GM12878 (cell line): Measurements from ENCODE around the gene CCDC18. TPM values are rescaled to one million over a fixed set of nuclear protein-coding genes. Genes with fewer than 3 reads are reported as not detected.

Experiments
- ATAC-seq: fragments of 200-7000 bp; cut with Tn5 transposase; 3 replicates; pipeline ENCODE4 v1.9.1; 2020; ENCODE audit warnings: mild to moderate bottlenecking, moderate library complexity
- BruUV-seq: library from RNA; stranded (reverse); fragments of 400-500 nt; replicated peaks from 2 replicates; lab custom pipeline; 2021; lab: Mats Ljungman, UMichigan
- CTCF ChIA-PET: fragments of 300-600 bp; sonication (Branson Sonifier 250); formaldehyde crosslinking; extraction: SDS; loops from one replicate; lab custom pipeline; 2021; ENCODE audit warnings: inconsistent platforms; lab: Yijun Ruan, JAX
- POLR2A ChIA-PET: fragments of 350-600 bp; formaldehyde crosslinking; extraction: SDS; loops from one replicate; lab custom pipeline; 2021; ENCODE audit warnings: inconsistent platforms; lab: Charles Lee
- RAD21 ChIA-PET: fragments of 300-600 bp; sonication (Branson Sonifier 250); formaldehyde crosslinking; loops from one replicate; lab custom pipeline; 2023; ENCODE audit warnings: antibody characterized with exemption; ENCODE audit not compliant: unreplicated experiment; lab: Charles Lee
- SMC1A ChIA-PET: fragments of 300-600 bp; sonication (Branson Sonifier 250); formaldehyde crosslinking; loops from one replicate; lab custom pipeline; 2023; ENCODE audit not compliant: unreplicated experiment, uncharacterized antibody; lab: Charles Lee
- DNase-seq: peaks from one replicate; pipeline ENCODE4 v3.0.0-alpha.2; 2011; ENCODE audit warnings: low read depth, low spot score
- FAIRE-seq: peaks from 3 replicates; lab custom pipeline; 2011; peaks lifted over from hg19 to GRCh38; lab: Jason Lieb, UNC
- H2AFZ ChIP-seq: 2 replicates; pipeline ENCODE4 v1.6.0; 2011; ENCODE audit warnings: low read depth, low read length, control low read depth; ENCODE audit not compliant: control insufficient read depth
- H3K27ac ChIP-seq: 2 replicates; pipeline ENCODE4 v1.5.1; 2011; ENCODE audit warnings: control low read depth; ENCODE audit not compliant: control insufficient read depth, insufficient read depth
- H3K27me3 ChIP-seq, 2 experiments: replicated peaks in 1 of 2; 2 replicates each; pipeline versions ENCODE4 v1.6.0 to v1.6.1; 2011; ENCODE audit warnings: low read length in 1 of 2; ENCODE audit not compliant: control insufficient read depth in 2 of 2, insufficient read depth in 2 of 2
- H3K36me3 ChIP-seq, 2 experiments: 2 replicates each; pipeline ENCODE4 v1.5.1; 2011; ENCODE audit warnings: low read length in 1 of 2; ENCODE audit not compliant: control insufficient read depth in 2 of 2, insufficient read depth in 2 of 2
- H3K4me1 ChIP-seq: 2 replicates; pipeline ENCODE4 v1.6.1; 2011; ENCODE audit warnings: mild to moderate bottlenecking, low read length, moderate library complexity, mixed read lengths; ENCODE audit not compliant: control insufficient read depth, insufficient read depth
- H3K4me2 ChIP-seq: 2 replicates; pipeline ENCODE4 v1.6.0; 2011; ENCODE audit warnings: control low read depth; ENCODE audit not compliant: control insufficient read depth, insufficient read depth
- H3K4me3 ChIP-seq: fragments of 200-600 bp; sonication (generic); 2 replicates; pipeline ENCODE4 v1.5.1; 2016
- H3K79me2 ChIP-seq: 2 replicates; pipeline ENCODE4 v1.6.0; 2011; ENCODE audit warnings: low read length; ENCODE audit not compliant: control insufficient read depth, insufficient read depth
- H3K9ac ChIP-seq: 2 replicates; pipeline ENCODE4 v1.8.0; 2011; ENCODE audit warnings: low read length, control low read depth, mixed read lengths; ENCODE audit not compliant: control insufficient read depth, insufficient read depth
- H3K9me3 ChIP-seq: replicated peaks from 3 replicates; pipeline ENCODE4 v1.5.1; 2011; ENCODE audit warnings: mild to moderate bottlenecking, low read length; ENCODE audit not compliant: control insufficient read depth, insufficient read depth
- H4K20me1 ChIP-seq: 2 replicates; pipeline ENCODE4 v1.6.0; 2011; ENCODE audit not compliant: control insufficient read depth, insufficient read depth
- BMI1 ChIP-seq: fragments of 450-650 bp; IDR thresholded peaks from 2 replicates; pipeline ENCODE4 v1.6.1; 2016; ENCODE audit warnings: mild to moderate bottlenecking, moderate library complexity, borderline replicate concordance
- BRCA1 ChIP-seq: IDR thresholded peaks from 2 replicates; pipeline ENCODE4 v1.6.1; 2011; ENCODE audit warnings: low read depth, low read length, improper control_type of control experiment
- CBX3 ChIP-seq: fragments of 200-600 bp; sonication (generic); IDR thresholded peaks from 2 replicates; pipeline ENCODE4 v1.6.1; 2016; ENCODE audit warnings: low read depth, borderline replicate concordance
- CBX5 ChIP-seq: sonication (generic); IDR thresholded peaks from 2 replicates; pipeline ENCODE4 v1.6.1; 2016; ENCODE audit warnings: low read depth, moderate library complexity, mild to moderate bottlenecking, inconsistent platforms
- CHD2 ChIP-seq: IDR thresholded peaks from 2 replicates; pipeline ENCODE4 v1.6.1; 2011; ENCODE audit warnings: low read depth, low read length, improper control_type of control experiment, borderline replicate concordance
- SMC3 ChIP-seq: IDR thresholded peaks from 2 replicates; pipeline ENCODE4 v1.6.1; 2011; ENCODE audit warnings: low read length, improper control_type of control experiment, borderline replicate concordance
- TAF1 ChIP-seq: IDR thresholded peaks from 2 replicates; pipeline ENCODE4 v1.6.1; 2011; ENCODE audit warnings: mild to moderate bottlenecking, low read depth, low read length, borderline replicate concordance
- WGBS: methylation state at CpG from one replicate; pipeline ENCODE4 v1.1.6; 2016; ENCODE audit warnings: low lambda C conversion rate; ENCODE audit not compliant: insufficient replicate concordance, insufficient coverage; ENCODE audit errors: missing lambda C conversion rate; 5-methylcytosine and 5-hydroxymethylcytosine counted together
- in situ Hi-C: fragments of 300-500 bp; cut with MboI; formaldehyde crosslinking; loops from 9 replicates; pipeline ENCODE4 v1.14.3; 2018; ENCODE audit warnings: mixed read lengths
- intact Hi-C: fragments of 100-400 bp; cut with micrococcal nuclease; formaldehyde crosslinking; loops from one replicate; pipeline ENCODE4 v1.14.2; 2022; ENCODE audit not compliant: unreplicated experiment
- polyA plus RNA-seq, 11 experiments: library from polyadenylated mRNA; depleted of rRNA in 4 of 11; unstranded in 6 of 11; stranded (reverse) in 5 of 11; fragments of >200 nt; fragmentation: Nextera tagmentation in 4 of 11; fragmentation: Illumina TruSeq in 1 of 11; extraction: Ambion mirVana in 4 of 11; extraction: Trizol in 1 of 11; gene quantifications; 1 replicate in 1 of 11; 2 replicates in 10 of 11; pipeline versions ENCODE4 v1.2.1 to v1.2.3, GENCODE V29; 2011 to 2016; ENCODE audit warnings: inconsistent platforms in 2 of 11, missing spikeins in 2 of 11, low read depth in 1 of 11
- total RNA-seq, 4 experiments: library from RNA; depleted of rRNA in 3 of 4; stranded (reverse); fragments of >200 nt in 3 of 4; fragmentation: Illumina TruSeq in 1 of 4; extraction: Trizol in 1 of 4; gene quantifications; 2 replicates each; pipeline versions ENCODE4 v1.2.1 to v1.2.3, GENCODE V29; 2013 to 2021

The CCDC18 gene
- total and polyA plus RNA-seq, 10 of the 15 experiments (the other 5 are each of a cell fraction or from before 2014, with no cell fraction given), result 15.6 to 34.9 (median 19.5) TPM

DNA sequence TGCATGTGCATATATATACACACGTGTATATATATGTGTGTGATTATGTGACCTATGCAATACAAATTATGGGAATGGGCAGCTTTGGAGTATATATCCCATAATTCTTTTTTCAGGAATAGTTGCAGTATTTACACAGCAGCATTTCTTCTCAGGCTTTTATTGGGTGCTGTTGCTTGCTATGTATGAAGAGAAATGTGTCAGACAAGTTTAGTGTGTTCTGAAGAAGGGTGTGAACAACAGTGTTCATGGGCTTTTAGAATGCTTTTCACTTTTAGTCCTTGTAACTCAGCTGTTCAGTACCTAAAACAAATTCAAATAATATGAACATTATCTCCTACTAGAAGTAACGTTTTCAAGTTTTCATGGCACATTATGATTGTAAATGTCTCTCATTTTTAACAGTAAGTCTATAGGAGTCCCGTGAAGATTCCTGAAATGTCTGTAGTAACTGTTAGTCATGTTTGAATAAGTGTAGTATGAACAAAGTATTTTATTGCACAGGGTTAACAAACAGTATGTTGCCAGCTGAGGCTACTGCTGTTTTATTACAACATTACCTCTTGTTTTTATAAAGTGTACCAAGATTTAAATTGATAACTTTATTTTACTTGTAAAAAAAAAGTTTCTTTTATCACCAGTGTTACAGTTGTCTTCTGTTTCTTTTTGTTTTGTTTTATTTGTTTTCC is 42.8 kb upstream of the CCDC18 start:
- ChIA-PET RAD21 (interaction anchor here (1.2 to 1.3 kb wide), 2 partner anchors 53 to 57 kb away, joined by 3 read pairs; no protein-coding TSS in a partner anchor), POLR2A (no interaction called here), SMC1A (interaction anchor here (1.1 to 1.8 kb wide), 2 partner anchors 20 to 58 kb away, joined by 3 to 5 read pairs; no protein-coding TSS in a partner anchor), CTCF (no interaction called here)
- BruUV-seq, result no TSS peak
- Histone ChIP-seq H3K27me3 (no peaks in the 10 kb centered on the region), H3K79me2 (no peaks in the 10 kb centered on the region), H3K4me3 (no peak overlapping the region), H3K4me1 (no peaks in the 10 kb centered on the region), H3K9me3 (no peaks in the 10 kb centered on the region), H4K20me1 (no peaks in the 10 kb centered on the region), H3K27ac (no peak overlapping the region), H3K9ac (no peak overlapping the region), H3K4me2 (no peak overlapping the region), H3K36me3 (peaks cover 2 to 15% of the 10 kb centered on the region in 2 experiments), H2AFZ (no peak overlapping the region)
- in situ Hi-C loops, result no loop called here
- TF ChIP-seq CBX3 (no peak), CBX5 (no peak), BMI1 (no peak)
- WGBS, result 19% methylated on average over 3 of the region's 3 CpGs
- FAIRE-seq (no peak), DNase-seq (no peak), ATAC-seq (no peak)
- intact Hi-C loops, result no loop called here

DNA sequence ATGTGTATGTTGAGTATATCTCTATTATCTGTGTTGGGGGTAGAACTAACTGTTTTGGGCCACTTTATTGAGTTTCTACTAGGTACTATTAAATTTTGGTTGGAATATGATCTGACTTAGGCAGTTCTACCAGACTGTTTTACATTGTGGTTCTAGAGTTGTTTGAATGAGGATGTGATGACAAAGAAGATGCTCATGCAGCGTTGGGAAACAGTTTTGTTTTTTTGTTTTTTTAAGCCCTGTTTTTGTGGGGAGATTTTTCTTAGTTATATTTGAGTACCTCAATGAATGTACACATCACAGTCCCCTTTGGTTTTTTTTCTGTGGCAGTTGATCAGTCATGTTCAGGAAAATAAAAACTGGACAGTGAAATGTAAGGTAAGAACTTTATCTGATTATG is 40.4 kb upstream of the CCDC18 start:
- Histone ChIP-seq H4K20me1 (no peaks in the 10 kb centered on the region), H3K79me2 (no peaks in the 10 kb centered on the region), H3K36me3 (peaks cover 2 to 15% of the 10 kb centered on the region in 2 experiments), H3K27ac (no peak overlapping the region), H3K9me3 (no peaks in the 10 kb centered on the region), H3K4me1 (no peaks in the 10 kb centered on the region), H3K27me3 (no peaks in the 10 kb centered on the region), H3K4me3 (no peak overlapping the region), H3K9ac (no peak overlapping the region), H2AFZ (no peak overlapping the region), H3K4me2 (no peak overlapping the region)
- TF ChIP-seq TAF1 (no peak), CHD2 (no peak), SMC3 (no peak), BRCA1 (no peak)
- DNase-seq (no peak), ATAC-seq (no peak), FAIRE-seq (no peak)
- WGBS, result 32% methylated on average over 1 of the region's 1 CpG
- BruUV-seq, result no TSS peak
- intact Hi-C loops (no loop called here), in situ Hi-C loops (no loop called here)
- ChIA-PET CTCF (interaction anchor here (0.6 to 2.5 kb wide), 6 partner anchors 8 to 697 kb away, joined by 3 to 10 read pairs (median 4); no protein-coding TSS in a partner anchor), POLR2A (no interaction called here), SMC1A (interaction anchor here (0.6 to 2.4 kb wide), 6 partner anchors 19 to 1068 kb away, joined by 3 to 7 read pairs (median 4); no protein-coding TSS in a partner anchor), RAD21 (no interaction called here)
